H1 (cell line): ENCODE measurements around the gene CPA1. TPM values are rescaled to one million over a fixed set of nuclear protein-coding genes. Genes with fewer than 3 reads are reported as not detected.

Source experiments
- CTCF ChIA-PET: fragments of 300-600 bp; sonication (Branson Sonifier 250); formaldehyde crosslinking; loops from one replicate; lab custom pipeline; 2021; ENCODE audit not compliant: partially characterized antibody; lab: Charles Lee
- POLR2A ChIA-PET: fragments of 300-600 bp; sonication (Branson Sonifier 250); formaldehyde crosslinking; loops from one replicate; lab custom pipeline; 2021; ENCODE audit warnings: inconsistent platforms; ENCODE audit not compliant: partially characterized antibody; lab: Charles Lee
- DNase-seq, 2 experiments: peaks; one replicate each; pipeline versions ENCODE4 v3.0.0 to v3.0.0-alpha.2; 2010 to 2022; ENCODE audit warnings: low spot score in 2 of 2, low read depth in 1 of 2, mixed read lengths in 1 of 2
- FAIRE-seq: peaks from 2 replicates; lab custom pipeline; 2011; peaks lifted over from hg19 to GRCh38; lab: Jason Lieb, UNC
- H2AFZ ChIP-seq: 2 replicates; pipeline ENCODE4 v1.8.1; 2012; ENCODE audit warnings: low read length, inconsistent platforms
- H2AK5ac ChIP-seq: 2 replicates; pipeline ENCODE4 v1.6.1; 2013; ENCODE audit warnings: low read depth, low read length
- H2BK120ac ChIP-seq: replicated peaks from 2 replicates; pipeline ENCODE3; 2013; ENCODE audit warnings: low read depth, low read length, inconsistent platforms
- H2BK12ac ChIP-seq: 2 replicates; pipeline ENCODE4 v1.6.1; 2013; ENCODE audit warnings: low read depth, low read length
- H2BK15ac ChIP-seq: 2 replicates; pipeline ENCODE4 v1.6.1; 2013; ENCODE audit warnings: low read length
- H2BK20ac ChIP-seq: 2 replicates; pipeline ENCODE4 v1.6.1; 2013; ENCODE audit warnings: low read length
- H2BK5ac ChIP-seq: 2 replicates; pipeline ENCODE4 v1.6.1; 2013; ENCODE audit warnings: low read depth, low read length
- H3K14ac ChIP-seq: 2 replicates; pipeline ENCODE4 v1.6.1; 2013; ENCODE audit warnings: inconsistent platforms; ENCODE audit not compliant: insufficient read length
- H3K18ac ChIP-seq: 2 replicates; pipeline ENCODE4 v1.6.1; 2013; ENCODE audit warnings: low read length; ENCODE audit errors: extremely low read depth
- H3K23ac ChIP-seq: 2 replicates; pipeline ENCODE4 v1.6.1; 2013; ENCODE audit warnings: inconsistent platforms; ENCODE audit not compliant: insufficient read length
- H3K23me2 ChIP-seq: 2 replicates; pipeline ENCODE4 v1.6.1; 2013; ENCODE audit warnings: low read depth, low read length
- H3K27ac ChIP-seq: 2 replicates; pipeline ENCODE4 v1.6.1; 2011; ENCODE audit warnings: low read depth, low read length, inconsistent platforms
- H3K27me3 ChIP-seq, 4 experiments: replicated peaks in 1 of 4; 1 replicate in 1 of 4; 2 replicates in 3 of 4; pipeline versions ENCODE4 v1.6.1 to v1.8.1; 2011 to 2013; ENCODE audit warnings: low read length in 3 of 4, mild to moderate bottlenecking in 3 of 4, inconsistent platforms in 2 of 4, mixed read lengths in 2 of 4, moderate library complexity in 1 of 4; ENCODE audit not compliant: control insufficient read depth in 3 of 4, insufficient read depth in 3 of 4; ENCODE audit errors: extremely low read depth in 1 of 4
- H3K36me3 ChIP-seq, 4 experiments: 2 replicates each; pipeline versions ENCODE4 v1.6.1 to v1.8.1; 2011 to 2013; ENCODE audit warnings: mild to moderate bottlenecking in 4 of 4, low read length in 3 of 4, moderate library complexity in 2 of 4, control low read depth in 1 of 4, inconsistent platforms in 1 of 4; ENCODE audit not compliant: insufficient read depth in 4 of 4, control insufficient read depth in 2 of 4
- H3K4ac ChIP-seq: replicated peaks from 2 replicates; pipeline ENCODE3; 2013; ENCODE audit warnings: low read length, low read depth, mixed read lengths, inconsistent platforms; ENCODE audit not compliant: insufficient read length
- H3K4me1 ChIP-seq, 4 experiments: replicated peaks in 1 of 4; 1 replicate in 1 of 4; 2 replicates in 3 of 4; pipeline versions ENCODE4 v1.6.1 to v1.8.1; 2011 to 2013; ENCODE audit warnings: low read length in 3 of 4, inconsistent platforms in 2 of 4, mixed read lengths in 1 of 4; ENCODE audit not compliant: insufficient read depth in 4 of 4, control insufficient read depth in 3 of 4
- H3K4me2 ChIP-seq, 2 experiments: 2 replicates each; pipeline versions ENCODE4 v1.6.1 to v1.8.1; 2011 to 2013; ENCODE audit warnings: low read depth in 2 of 2, low read length in 2 of 2, control low read depth in 1 of 2, inconsistent platforms in 1 of 2, mild to moderate bottlenecking in 1 of 2; ENCODE audit not compliant: insufficient read depth in 1 of 2
- H3K4me3 ChIP-seq, 4 experiments: fragments of 200-600, 300-600 bp in 1 of 4; sonication (generic), shearing (Covaris generic), sonication (Bioruptor Twin) in 1 of 4; 2 replicates each; pipeline versions ENCODE4 v1.5.1 to v1.8.1; 2011 to 2016; ENCODE audit warnings: low read length in 4 of 4, low read depth in 3 of 4, control low read depth in 2 of 4, inconsistent platforms in 2 of 4, mild to moderate bottlenecking in 2 of 4, mixed read lengths in 1 of 4, moderate library complexity in 1 of 4; ENCODE audit not compliant: insufficient read depth in 2 of 4; ENCODE audit errors: extremely low read depth in 1 of 4
- H3K56ac ChIP-seq: replicated peaks from 2 replicates; pipeline ENCODE3; 2013; ENCODE audit warnings: low read depth, mild to moderate bottlenecking, mixed read lengths, low read length, inconsistent platforms; ENCODE audit not compliant: insufficient read length
- H3K79me1 ChIP-seq: 2 replicates; pipeline ENCODE4 v1.6.1; 2013; ENCODE audit warnings: low read depth, low read length, control low read depth
- H3K79me2 ChIP-seq, 2 experiments: 2 replicates each; pipeline versions ENCODE4 v1.6.1 to v1.8.1; 2012 to 2013; ENCODE audit warnings: low read length in 2 of 2, mild to moderate bottlenecking in 2 of 2, inconsistent platforms in 1 of 2; ENCODE audit not compliant: insufficient read depth in 2 of 2, control insufficient read depth in 1 of 2
- H3K9ac ChIP-seq, 4 experiments: replicated peaks in 1 of 4; 1 replicate in 1 of 4; 2 replicates in 3 of 4; pipeline versions ENCODE4 v1.6.1 to v1.8.1; 2011 to 2013; ENCODE audit warnings: low read depth in 3 of 4, low read length in 3 of 4, control low read depth in 2 of 4, mild to moderate bottlenecking in 2 of 4, moderate library complexity in 2 of 4, inconsistent platforms in 1 of 4; ENCODE audit errors: extremely low read depth in 1 of 4
- H3K9me3 ChIP-seq, 2 experiments: 2 replicates each; pipeline versions ENCODE4 v1.6.1 to v1.8.1; 2012 to 2013; ENCODE audit warnings: mild to moderate bottlenecking in 2 of 2, moderate library complexity in 2 of 2, control low read depth in 1 of 2, inconsistent platforms in 1 of 2, low read depth in 1 of 2, low read length in 1 of 2, mixed read lengths in 1 of 2; ENCODE audit not compliant: insufficient read depth in 2 of 2
- H4K20me1 ChIP-seq, 2 experiments: replicated peaks in 1 of 2; 2 replicates each; pipeline versions ENCODE3 to v1.8.1; 2011 to 2013; ENCODE audit warnings: inconsistent platforms in 2 of 2, low read length in 2 of 2, mild to moderate bottlenecking in 1 of 2; ENCODE audit not compliant: insufficient read depth in 2 of 2, control insufficient read depth in 1 of 2
- H4K5ac ChIP-seq: 2 replicates; pipeline ENCODE4 v1.6.1; 2013; ENCODE audit warnings: low read length, low read depth, mixed read lengths, inconsistent platforms; ENCODE audit not compliant: insufficient read length
- H4K8ac ChIP-seq: 2 replicates; pipeline ENCODE4 v1.8.0; 2013; ENCODE audit warnings: mild to moderate bottlenecking, moderate library complexity, low read length, inconsistent platforms; ENCODE audit not compliant: insufficient read depth; ENCODE audit errors: extremely low read depth
- H4K91ac ChIP-seq: replicated peaks from 2 replicates; pipeline ENCODE3; 2013; ENCODE audit warnings: low read length, mixed read lengths, inconsistent platforms; ENCODE audit not compliant: insufficient read length
- WGBS, 2 experiments: shearing (Covaris generic) in 1 of 2; methylation state at CpG; one replicate each; pipeline versions ENCODE4 v1.1.6 to v1.1.7; 2013 to 2015; ENCODE audit warnings: low lambda C conversion rate in 2 of 2, mixed read lengths in 2 of 2, inconsistent platforms in 1 of 2, low coverage in 1 of 2, missing lambda C conversion rate in 1 of 2; ENCODE audit not compliant: insufficient replicate concordance in 2 of 2, insufficient coverage in 1 of 2, insufficient read length in 1 of 2; ENCODE audit errors: extremely low coverage in 1 of 2, missing lambda C conversion rate in 1 of 2; 5-methylcytosine and 5-hydroxymethylcytosine counted together
- polyA plus RNA-seq, 7 experiments: library from polyadenylated mRNA; depleted of rRNA in 3 of 7; stranded (reverse) in 5 of 7; unstranded in 2 of 7; fragments of >200 nt in 5 of 7; fragments of 200-250 nt in 2 of 7; gene quantifications; 1 replicate in 5 of 7; 2 replicates in 1 of 7; 4 replicates in 1 of 7; pipeline versions ENCODE4 v1.2.1 to v1.2.3, GENCODE V29; 2011 to 2013; ENCODE audit warnings: missing spikeins in 2 of 7, mixed read lengths in 2 of 7
- total RNA-seq: library from RNA; stranded (reverse); fragmentation: NEBNext Ultra II Directional; extraction: Animal tissue kit (Norgen Biotek cat#: 25700); gene quantifications from 2 replicates; pipeline ENCODE4 v1.2.1, GENCODE V29; 2021

CPA1 gene
- total and polyA plus RNA-seq, 2 of the 8 experiments (the other 6 are each of a cell fraction or from before 2014, with no cell fraction given) = not detected

- FAIRE-seq (no peak), DNase-seq (no peak)
- Histone ChIP-seq H3K9me3 (no peaks in the 10 kb centered on the region), H4K8ac (no peak within 1 kb of the TSS), H3K4me3 (peak within 1 kb of the TSS in 1 of 4 experiments; percentile 10; a peak in 2 of 8 replicates), H4K20me1 (no peaks in the 10 kb centered on the region), H3K79me2 (no peaks in the 10 kb centered on the region), H2BK15ac (no peak within 1 kb of the TSS), H3K14ac (no peak within 1 kb of the TSS), H3K4ac (no peak within 1 kb of the TSS), H4K91ac (no peak within 1 kb of the TSS), H3K9ac (no peak within 1 kb of the TSS), H2BK12ac (0 out of 2 replicates have a peak within 1 kb of the TSS, but pooled peaks have one; percentile 55), H4K5ac (peak within 1 kb of the TSS; percentile 16), H2BK120ac (no peak within 1 kb of the TSS), H3K23ac (no peak within 1 kb of the TSS), H3K4me2 (peak within 1 kb of the TSS; percentile 16 to 34; a peak in 3 of 4 replicates), H3K56ac (no peak within 1 kb of the TSS), H3K4me1 (peaks cover 2 to 7% (median 3%) of the 10 kb centered on the region in 4 experiments), H2AFZ (0 out of 2 replicates have a peak within 1 kb of the TSS, but pooled peaks have one; percentile 21), H3K79me1 (no peaks in the 10 kb centered on the region), H2BK5ac (no peak within 1 kb of the TSS; the same call in 1 of the 2 replicates), H3K18ac (no peak within 1 kb of the TSS; the same call in 1 of the 2 replicates), H3K27me3 (no peaks in the 10 kb centered on the region), H3K27ac (no peak within 1 kb of the TSS; the same call in 1 of the 2 replicates), H3K36me3 (no peaks in the 10 kb centered on the region), H2BK20ac (no peak within 1 kb of the TSS; the same call in 1 of the 2 replicates), H2AK5ac (no peak within 1 kb of the TSS; the same call in 1 of the 2 replicates), H3K23me2 (no peaks in the 10 kb centered on the region)
- ChIA-PET CTCF (interaction anchor here (1.4 to 3.0 kb wide), 2 partner anchors 37 to 66 kb away, joined by 3 to 12 read pairs; partner anchors contain the start of gene CPA1), POLR2A (interaction anchor here (1.6 kb wide), 1 partner anchor 12 kb away, joined by 3 read pairs; no protein-coding TSS in a partner anchor)
- 90% methylated on average over 5 of the region's 5 CpGs; no CpG with 5 or more reads in 1 of the 2 experiments for WGBS, 2 experiments
Measured at GRCh38 chr7:130344271-130344866, 35.9 kb upstream of the CPA1 start, which contains the start of gene CPA5. Gene CPA5, plus strand, starts transcription at chr7:130344816. Its CDS starts 1,670 bp downstream, at chr7:130346486.
